GM23248 (cell line): Measurements from ENCODE around the gene AKT3. TPM values are rescaled to one million over a fixed set of nuclear protein-coding genes. Genes with fewer than 3 reads are reported as not detected.

Source experiments
- DNase-seq: peaks from one replicate; pipeline ENCODE4 v3.0.0-alpha.2; 2015
- H2AFZ ChIP-seq: fragments of 200-600 bp; sonication (generic); 2 replicates; pipeline ENCODE4 v1.6.1; 2016; ENCODE audit warnings: antibody characterized with exemption
- H3F3A ChIP-seq: fragments of 200-600 bp; sonication (generic); 2 replicates; pipeline ENCODE4 v1.6.1; 2016; ENCODE audit warnings: mild to moderate bottlenecking, antibody characterized with exemption, mixed run types; ENCODE audit not compliant: insufficient read depth
- H3K27ac ChIP-seq: fragments of 200-600 bp; sonication (generic); 2 replicates; pipeline ENCODE4 v1.5.1; 2016; ENCODE audit warnings: mild to moderate bottlenecking
- H3K27me3 ChIP-seq: fragments of 200-600 bp; sonication (generic); replicated peaks from 2 replicates; pipeline ENCODE4 v1.6.1; 2016; ENCODE audit warnings: mild to moderate bottlenecking; ENCODE audit not compliant: insufficient read depth
- H3K36me3 ChIP-seq: fragments of 200-600 bp; sonication (generic); 2 replicates; pipeline ENCODE4 v1.6.1; 2016; ENCODE audit warnings: low read depth, mild to moderate bottlenecking
- H3K4me1 ChIP-seq: fragments of 200-600 bp; sonication (generic); 2 replicates; pipeline ENCODE4 v1.6.1; 2016; ENCODE audit warnings: mild to moderate bottlenecking; ENCODE audit not compliant: insufficient read depth
- H3K4me2 ChIP-seq: fragments of 200-600 bp; sonication (generic); one replicate; pipeline ENCODE4 v1.6.1; 2016; ENCODE audit warnings: mild to moderate bottlenecking; ENCODE audit not compliant: unreplicated experiment
- H3K4me3 ChIP-seq: fragments of 200-600 bp; sonication (generic); 2 replicates; pipeline ENCODE4 v1.5.1; 2016; ENCODE audit warnings: mild to moderate bottlenecking
- H3K79me2 ChIP-seq: fragments of 200-600 bp; sonication (generic); 2 replicates; pipeline ENCODE4 v1.6.1; 2016; ENCODE audit warnings: mild to moderate bottlenecking; ENCODE audit not compliant: insufficient read depth
- H3K9ac ChIP-seq: fragments of 200-600 bp; sonication (generic); 2 replicates; pipeline ENCODE4 v1.6.1; 2016; ENCODE audit warnings: mild to moderate bottlenecking
- H3K9me2 ChIP-seq: fragments of 200-600 bp; sonication (generic); 2 replicates; pipeline ENCODE4 v1.6.1; 2016; ENCODE audit warnings: mixed run types, mild to moderate bottlenecking, moderate library complexity; ENCODE audit not compliant: insufficient read depth
- H3K9me3 ChIP-seq: fragments of 200-600 bp; sonication (generic); one replicate; pipeline ENCODE4 v1.6.1; 2017; ENCODE audit warnings: low read depth
- H4K20me1 ChIP-seq: fragments of 200-600 bp; sonication (generic); 2 replicates; pipeline ENCODE4 v1.6.0; 2016; ENCODE audit not compliant: insufficient read depth
- EZH2 ChIP-seq: fragments of 200-600 bp; sonication (generic); IDR thresholded peaks from 2 replicates; pipeline ENCODE4 v1.6.1; 2018; ENCODE audit warnings: antibody characterized with exemption, mild to moderate bottlenecking; ENCODE audit not compliant: insufficient read depth, poor library complexity, severe bottlenecking
- EZH2phosphoT487 ChIP-seq: fragments of 200-600 bp; sonication (generic); IDR thresholded peaks from 2 replicates; pipeline ENCODE4 v1.6.1; 2018; ENCODE audit warnings: antibody characterized with exemption, moderate library complexity, mild to moderate bottlenecking, low read depth; ENCODE audit not compliant: insufficient read depth
- WGBS, 2 experiments: methylation state at CpG; one replicate each; pipeline ENCODE4 v1.1.6; 2015 to 2017; ENCODE audit warnings: low lambda C conversion rate in 2 of 2, low coverage in 1 of 2; ENCODE audit errors: missing lambda C conversion rate in 2 of 2; 5-methylcytosine and 5-hydroxymethylcytosine counted together
- in situ Hi-C: fragments of 300-500 bp; cut with MboI; formaldehyde crosslinking; loops from 2 replicates; pipeline ENCODE4 v1.15.0; 2020
- polyA plus RNA-seq: library from polyadenylated mRNA; unstranded; fragments of >200 nt; fragmentation: Nextera tagmentation; extraction: Ambion mirVana; gene quantifications from 2 replicates; pipeline ENCODE4 v1.2.1, GENCODE V29; 2016
- total RNA-seq: library from RNA; depleted of rRNA; stranded (reverse); fragments of >200 nt; shearing (Covaris generic); gene quantifications from 2 replicates; pipeline ENCODE4 v1.2.3, GENCODE V29; 2014

AKT3 gene
- total and polyA plus RNA-seq, 2 experiments from 2014 or later: 9.1 to 31.2 TPM

- H3F3A ChIP-seq: 0 out of 2 replicates have a peak, but pooled peaks cover 7% of the 10 kb centered on the region
- no peaks in the 10 kb centered on the region for H3K27me3 ChIP-seq
- no peak for DNase-seq
- no peak overlapping the region for H2AFZ ChIP-seq
- no peak overlapping the region for H3K9ac ChIP-seq
- H3K4me1 ChIP-seq: no peaks in the 10 kb centered on the region
- H3K36me3 ChIP-seq: 0 out of 2 replicates have a peak, but pooled peaks cover 7% of the 10 kb centered on the region
- no peak overlapping the region for H3K4me3 ChIP-seq
- in situ Hi-C loops: no loop called here
- H3K4me2 ChIP-seq: no peak overlapping the region
- H4K20me1 ChIP-seq: no peaks in the 10 kb centered on the region
- H3K79me2 ChIP-seq: peaks cover 28% of the 10 kb centered on the region; the same call in 1 of the 2 replicates
- no peak overlapping the region for H3K27ac ChIP-seq
- no peaks in the 10 kb centered on the region for H3K9me2 ChIP-seq
- no peaks in the 10 kb centered on the region for H3K9me3 ChIP-seq
- TF ChIP-seq EZH2: no peak
- no peak for TF ChIP-seq EZH2phosphoT487
- WGBS, 2 experiments: 98 to 99% methylated on average over 2 of the region's 2 CpGs
These were observed 275.0 kb downstream of the AKT3 start for GRCh38 chr1:243575070-243575469.

- in situ Hi-C loops: no loop called here
- no peaks in the 10 kb centered on the region for H4K20me1 ChIP-seq
- no peak for DNase-seq
- TF ChIP-seq EZH2phosphoT487 (no peak), EZH2 (no peak)
- H2AFZ ChIP-seq: no peak overlapping the region
- peaks cover 28% of the 10 kb centered on the region; the same call in 1 of the 2 replicates for H3K79me2 ChIP-seq
- no peak overlapping the region for H3K27ac ChIP-seq
- H3K4me2 ChIP-seq: no peak overlapping the region
- H3K4me3 ChIP-seq: no peak overlapping the region
- 0 out of 2 replicates have a peak, but pooled peaks cover 7% of the 10 kb centered on the region for H3K36me3 ChIP-seq
- H3K4me1 ChIP-seq: peaks cover 15% of the 10 kb centered on the region
- no peaks in the 10 kb centered on the region for H3K9me3 ChIP-seq
- H3K27me3 ChIP-seq: no peaks in the 10 kb centered on the region
- peaks cover 26% of the 10 kb centered on the region for H3F3A ChIP-seq
- H3K9me2 ChIP-seq: no peaks in the 10 kb centered on the region
- WGBS, 2 experiments: 97 to 98% methylated on average over 7 of the region's 7 CpGs
- H3K9ac ChIP-seq: no peak overlapping the region
These were observed 277.1 kb downstream of the AKT3 start for GRCh38 chr1:243572940-243573339.

GRCh38 chr1:243568793-243569192 is 281.2 kb downstream of the AKT3 start:
- no peak for TF ChIP-seq EZH2phosphoT487
- TF ChIP-seq EZH2: no peak
- Histone ChIP-seq H3K4me2 (peak overlapping the region; percentile 14), H3K36me3 (peaks cover 12% of the 10 kb centered on the region; the same call in 1 of the 2 replicates), H3K9ac (peak overlapping the region; percentile 40), H3K4me1 (peaks cover 17% of the 10 kb centered on the region), H2AFZ (no peak overlapping the region), H3K27me3 (no peaks in the 10 kb centered on the region), H3K4me3 (0 out of 2 replicates have a peak overlapping the region, but pooled peaks have one; percentile 1), H3K9me3 (no peaks in the 10 kb centered on the region), H4K20me1 (no peaks in the 10 kb centered on the region), H3K27ac (peak overlapping the region; percentile 70), H3F3A (peaks cover 30% of the 10 kb centered on the region), H3K9me2 (no peaks in the 10 kb centered on the region), H3K79me2 (no peaks in the 10 kb centered on the region)
- 25 to 31% methylated on average over 4 of the region's 4 CpGs for WGBS, 2 experiments
- in situ Hi-C loops: no loop called here
- peak; percentile 70 for DNase-seq

GRCh38 chr1:243564814-243565213 is 285.2 kb downstream of the AKT3 start:
- Histone ChIP-seq H3F3A (peaks cover 20% of the 10 kb centered on the region), H3K9ac (no peak overlapping the region), H2AFZ (no peak overlapping the region), H3K4me1 (peaks cover 19% of the 10 kb centered on the region), H3K79me2 (no peaks in the 10 kb centered on the region), H3K4me2 (no peak overlapping the region), H3K27ac (no peak overlapping the region), H3K9me3 (no peaks in the 10 kb centered on the region), H3K4me3 (no peak overlapping the region), H3K27me3 (no peaks in the 10 kb centered on the region), H3K9me2 (no peaks in the 10 kb centered on the region), H3K36me3 (peaks cover 30% of the 10 kb centered on the region), H4K20me1 (no peaks in the 10 kb centered on the region)
- TF ChIP-seq EZH2 (no peak), EZH2phosphoT487 (no peak)
- DNase-seq: no peak
- in situ Hi-C loops: no loop called here

GRCh38 chr1:243563732-243564131 is 286.3 kb downstream of the AKT3 start:
- Histone ChIP-seq H2AFZ (no peak overlapping the region), H3K4me2 (no peak overlapping the region), H3K9ac (no peak overlapping the region), H3K4me1 (peaks cover 17% of the 10 kb centered on the region), H4K20me1 (no peaks in the 10 kb centered on the region), H3K4me3 (no peak overlapping the region), H3F3A (peaks cover 11% of the 10 kb centered on the region), H3K27ac (no peak overlapping the region), H3K9me3 (no peaks in the 10 kb centered on the region), H3K27me3 (no peaks in the 10 kb centered on the region), H3K79me2 (no peaks in the 10 kb centered on the region), H3K9me2 (no peaks in the 10 kb centered on the region), H3K36me3 (peaks cover 30% of the 10 kb centered on the region)
- in situ Hi-C loops: no loop called here
- no peak for DNase-seq
- 89 to 97% methylated on average over 4 of the region's 4 CpGs for WGBS, 2 experiments
- no peak for TF ChIP-seq EZH2phosphoT487
- TF ChIP-seq EZH2: no peak
